ENCODE measurements around the gene HSCB. TPM values are rescaled to one million over a fixed set of nuclear protein-coding genes. Genes with fewer than 3 reads are reported as not detected.
"Not testable (repeated sequence)": the region's sequence is repeated elsewhere in the genome, so short reads cannot be mapped to it uniquely, and the experiment has no call there.

HSCB gene
- total and polyA plus RNA-seq, 4 donors, result 10.3 to 19.8 (median 13.3) TPM

GRCh38 chr22:28800308-28801041 is 58.6 kb downstream of the HSCB start, which contains the start of gene XBP1:
XBP1 (minus strand) TSS chr22:28800569.
- no peak for TF ChIP-seq CTCF (IDR thresholded peaks at IDR 0.05; ENCODE audit: control extremely low read depth, extremely low read depth)

DNA sequence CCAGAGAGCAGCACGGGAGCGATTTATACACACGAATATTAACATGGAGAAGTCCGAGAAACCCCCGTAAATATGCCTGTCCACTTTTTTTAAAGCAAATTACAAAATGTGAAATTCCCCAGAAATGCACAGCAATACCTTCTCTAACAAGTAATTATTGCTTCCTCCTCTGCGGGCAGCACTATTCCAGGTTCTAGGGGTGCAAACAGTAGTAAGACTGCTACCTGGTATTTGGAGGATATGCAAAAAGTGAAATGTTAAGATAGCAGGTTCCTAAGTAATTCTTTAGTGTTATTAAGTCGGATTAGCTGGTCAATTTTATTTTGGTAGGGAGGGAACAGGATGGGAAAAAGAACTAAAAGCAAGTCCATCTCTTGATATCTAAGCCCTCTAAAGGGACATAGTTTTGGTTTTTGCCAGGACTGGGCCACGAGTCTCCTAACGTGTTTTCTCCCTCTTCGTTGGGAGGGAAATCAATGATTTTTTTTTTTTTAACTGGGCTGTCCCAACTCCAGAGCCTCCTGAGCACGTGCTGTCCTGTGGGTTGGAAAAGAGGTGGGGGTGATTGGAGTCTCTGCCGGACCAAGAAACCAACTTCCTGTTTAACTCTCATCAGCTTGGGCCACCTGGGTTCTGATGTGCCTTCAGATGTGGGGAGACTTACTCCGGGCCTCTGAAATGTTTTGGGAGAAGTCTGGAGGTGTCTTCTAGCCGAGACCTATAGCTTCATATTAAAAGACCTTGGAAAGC is 60.2 kb downstream of the HSCB start:
- H3K27me3 ChIP-seq (ENCODE audit: control insufficient read depth in 3 of 3, insufficient read depth in 3 of 3, low read length in 2 of 3), result no peaks in the 10 kb centered on the region
- no peak for ATAC-seq (ENCODE audit: insufficient read depth, low FRiP score)
- no peaks in the 10 kb centered on the region for H3K9me3 ChIP-seq (ENCODE audit: control insufficient read depth in 4 of 4, insufficient read depth in 3 of 4, low read length in 3 of 4)
- H3K4me1 ChIP-seq (ENCODE audit: control insufficient read depth in 5 of 5, insufficient read depth in 5 of 5, low read length in 5 of 5), result peaks cover 2 to 12% (median 7%) of the 10 kb centered on the region in 5 donors
- 22 to 32% methylated on average over 14 of the region's 14 CpGs for WGBS, 2 donors
- DNase-seq, result peak in 1 of 3 donors; percentile 16
- no peak for TF ChIP-seq CTCF (IDR thresholded peaks at IDR 0.05; ENCODE audit: control extremely low read depth, extremely low read depth)
- no peak overlapping the region for H3K4me3 ChIP-seq
- H3K27ac ChIP-seq (ENCODE audit: low read depth in 1 of 2, low read length in 1 of 2), result peak overlapping the region in 1 of 2 donors; percentile 58
- H3K36me3 ChIP-seq (ENCODE audit: control insufficient read depth in 4 of 4, insufficient read depth in 4 of 4, low read length in 4 of 4), result peaks cover 1 to 10% (median 7%) of the 10 kb centered on the region in 4 donors
- H3K9ac ChIP-seq (ENCODE audit: insufficient read depth in 1 of 2, low read length in 2 of 2), result no peak overlapping the region

More at GRCh38 chr22:28800308-28801041, 58.6 kb downstream of the HSCB start, which contains the start of gene XBP1:
- 0 to 1% methylated on average over 69 to 78 of the region's 78 CpGs for WGBS, 2 donors
- peak within 1 kb of the TSS; percentile 93 for H3K4me3 ChIP-seq
- peaks cover 10 to 23% (median 21%) of the 10 kb centered on the region in 4 donors for H3K36me3 ChIP-seq (ENCODE audit: control insufficient read depth in 4 of 4, insufficient read depth in 4 of 4, low read length in 4 of 4)
- peak; percentile 95 for ATAC-seq (ENCODE audit: insufficient read depth, low FRiP score)
- peak; percentile 95 to 97 (median 96) for DNase-seq
- H3K27ac ChIP-seq (ENCODE audit: low read depth in 1 of 2, low read length in 1 of 2), result peak within 1 kb of the TSS; percentile 100
- peak within 1 kb of the TSS; percentile 97 to 99 for H3K9ac ChIP-seq (ENCODE audit: insufficient read depth in 1 of 2, low read length in 2 of 2)
- H3K4me1 ChIP-seq (ENCODE audit: control insufficient read depth in 5 of 5, insufficient read depth in 5 of 5, low read length in 5 of 5), result peaks cover 2 to 20% (median 8%) of the 10 kb centered on the region in 5 donors
- no peaks in the 10 kb centered on the region for H3K27me3 ChIP-seq (ENCODE audit: control insufficient read depth in 3 of 3, insufficient read depth in 3 of 3, low read length in 2 of 3)
- no peaks in the 10 kb centered on the region for H3K9me3 ChIP-seq (ENCODE audit: control insufficient read depth in 4 of 4, insufficient read depth in 3 of 4, low read length in 3 of 4)

- Histone ChIP-seq H3K27me3 (ENCODE audit: control insufficient read depth in 3 of 3, insufficient read depth in 3 of 3, low read length in 2 of 3) (no peaks in the 10 kb centered on the region), H3K9me3 (ENCODE audit: control insufficient read depth in 4 of 4, insufficient read depth in 3 of 4, low read length in 3 of 4) (no peaks in the 10 kb centered on the region), H3K36me3 (ENCODE audit: control insufficient read depth in 4 of 4, insufficient read depth in 4 of 4, low read length in 4 of 4) (peaks cover 0 to 5% (median 2%) of the 10 kb centered on the region in 4 donors), H3K27ac (ENCODE audit: low read depth in 1 of 2, low read length in 1 of 2) (no peak overlapping the region), H3K9ac (ENCODE audit: insufficient read depth in 1 of 2, low read length in 2 of 2) (no peak overlapping the region), H3K4me1 (ENCODE audit: control insufficient read depth in 5 of 5, insufficient read depth in 5 of 5, low read length in 5 of 5) (peaks cover 2 to 12% (median 4%) of the 10 kb centered on the region in 5 donors), H3K4me3 (no peak overlapping the region)
- ATAC-seq (ENCODE audit: insufficient read depth, low FRiP score) (no peak), DNase-seq (no peak)
- TF ChIP-seq CTCF (IDR thresholded peaks at IDR 0.05; ENCODE audit: control extremely low read depth, extremely low read depth), result no peak
- WGBS, 2 donors, result 34 to 57% methylated on average over 7 of the region's 7 CpGs
These were observed 60.8 kb downstream of the HSCB start for GRCh38 chr22:28802595-28803123.

DNA sequence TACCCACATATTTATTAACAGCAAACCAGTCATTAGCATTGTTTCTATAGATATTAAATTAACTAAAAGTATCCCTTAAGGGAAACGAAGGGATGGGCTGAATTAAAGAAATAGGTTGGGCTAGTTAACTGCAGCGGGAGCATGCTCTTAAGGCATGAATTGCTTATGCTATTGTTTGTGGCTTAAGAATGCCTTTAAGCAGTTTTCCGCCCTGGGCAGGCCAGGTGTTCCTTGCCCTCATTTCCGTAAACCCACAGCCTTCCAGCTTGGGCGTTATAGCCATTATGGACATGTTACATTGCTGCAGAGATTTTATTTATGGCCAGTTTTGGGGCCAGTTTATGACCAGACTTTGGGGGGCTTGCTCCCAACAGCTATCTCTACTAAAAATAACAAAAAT is 63.6 kb downstream of the HSCB start:
- H3K9me3 ChIP-seq (ENCODE audit: control insufficient read depth in 4 of 4, insufficient read depth in 3 of 4, low read length in 3 of 4); H3K27me3 ChIP-seq (ENCODE audit: control insufficient read depth in 3 of 3, insufficient read depth in 3 of 3, low read length in 2 of 3); H3K4me1 ChIP-seq (ENCODE audit: control insufficient read depth in 5 of 5, insufficient read depth in 5 of 5, low read length in 5 of 5); H3K36me3 ChIP-seq (ENCODE audit: control insufficient read depth in 4 of 4, insufficient read depth in 4 of 4, low read length in 4 of 4); ATAC-seq (ENCODE audit: insufficient read depth, low FRiP score); DNase-seq; H3K27ac ChIP-seq (ENCODE audit: low read depth in 1 of 2, low read length in 1 of 2); H3K4me3 ChIP-seq; H3K9ac ChIP-seq (ENCODE audit: insufficient read depth in 1 of 2, low read length in 2 of 2): not testable (repeated sequence)
- WGBS, 2 donors, result 96 to 98% methylated on average over 5 of the region's 5 CpGs
